HG03039 (cell line): ENCODE measurements around the gene LYPD1.

Source experiments
- ATAC-seq: cut with Tn5 transposase; IDR thresholded peaks from one replicate; pipeline ENCODE4 v1.9.1; 2021; ENCODE audit warnings: mild to moderate bottlenecking, moderate library complexity; ENCODE audit not compliant: unreplicated experiment

Gene LYPD1

GRCh38 chr2:132638313-132639040, 31.5 kb downstream of the LYPD1 start:
- ATAC-seq, result no peak

GRCh38 chr2:132636346-132636745, 33.7 kb downstream of the LYPD1 start:
- ATAC-seq, result no peak

GRCh38 chr2:132633635-132634034, 36.4 kb downstream of the LYPD1 start:
- no peak for ATAC-seq

DNA sequence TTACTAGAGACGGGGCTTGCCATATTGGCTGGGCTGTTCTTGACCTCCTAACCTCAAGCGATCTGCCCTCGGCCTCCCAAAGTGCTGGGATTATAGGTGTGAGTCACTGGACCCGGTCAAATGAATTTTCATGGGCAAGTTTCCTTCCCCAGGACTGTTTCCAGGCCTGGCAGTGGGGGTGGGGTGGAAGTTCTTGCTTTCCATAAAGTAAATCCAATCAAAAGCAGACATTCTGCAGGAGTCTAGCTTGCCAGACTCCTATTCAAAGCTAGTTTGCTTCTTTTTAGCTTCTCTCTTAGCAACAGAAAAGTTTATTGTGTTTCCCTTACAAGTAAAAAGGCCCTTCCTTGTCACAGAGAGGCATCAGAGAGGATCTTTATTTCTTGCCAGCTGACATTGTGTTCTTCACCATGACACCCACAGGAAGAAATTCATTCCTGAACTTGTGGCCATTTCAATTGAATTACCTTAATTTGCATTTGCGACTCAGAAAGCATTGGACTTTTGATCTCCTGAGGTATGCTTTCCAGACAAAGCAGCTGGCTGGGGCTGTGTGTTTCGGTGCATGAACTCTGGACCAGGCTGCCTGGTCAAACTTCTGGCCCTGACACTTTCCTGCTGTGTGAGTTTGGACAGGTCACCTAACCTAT, 37.9 kb downstream of the LYPD1 start:
- ATAC-seq, result no peak

GRCh38 chr2:132627536-132627935, 42.5 kb downstream of the LYPD1 start:
- no peak for ATAC-seq

GRCh38 chr2:132623096-132623839, 46.7 kb downstream of the LYPD1 start:
- no peak for ATAC-seq

GRCh38 chr2:132621131-132621875, 48.7 kb downstream of the LYPD1 start:
- no peak for ATAC-seq

DNA sequence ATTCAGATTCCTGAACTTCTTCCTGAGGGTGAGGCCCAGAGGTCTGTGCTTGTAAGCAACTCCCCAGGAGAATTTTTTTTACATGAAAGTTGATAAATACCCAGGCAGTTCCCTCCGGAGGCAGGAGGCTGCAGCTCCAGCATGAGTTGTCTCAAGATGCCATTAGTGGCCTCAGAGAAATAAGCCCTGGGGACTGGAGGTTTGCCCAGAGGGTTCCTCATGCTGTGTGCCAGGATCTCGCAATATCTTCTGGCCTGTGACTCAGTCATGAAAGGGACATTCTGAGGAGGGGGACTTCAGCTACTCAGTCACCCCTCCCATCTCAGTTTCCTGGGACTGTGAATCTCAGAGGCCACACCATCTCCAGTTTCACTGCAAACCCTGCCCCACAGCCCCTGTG, 49.9 kb downstream of the LYPD1 start:
- no peak for ATAC-seq

GRCh38 chr2:132618734-132619133, 51.3 kb downstream of the LYPD1 start:
- no peak for ATAC-seq

DNA sequence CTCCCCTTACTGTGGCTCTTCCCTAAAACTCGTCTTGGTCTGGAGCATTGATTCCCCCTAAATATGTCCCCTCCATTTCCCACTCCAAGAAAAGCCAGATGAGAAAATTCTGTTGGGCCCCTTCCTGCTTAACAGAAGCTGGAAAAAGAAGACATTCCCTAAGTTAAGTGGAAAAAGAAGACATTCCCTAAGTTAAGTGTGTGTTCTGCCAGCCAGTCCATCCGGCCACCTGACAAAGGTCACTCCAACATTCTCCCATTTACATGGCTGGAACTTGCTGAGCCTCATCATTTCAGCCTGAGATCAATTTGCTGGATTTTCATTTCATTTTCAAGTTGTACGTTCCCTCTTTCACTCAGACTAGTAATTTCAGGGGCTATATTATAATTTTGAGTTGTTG, 52.0 kb downstream of the LYPD1 start:
- no peak for ATAC-seq

GRCh38 chr2:132615329-132616085, 54.5 kb downstream of the LYPD1 start:
- ATAC-seq, result no peak

DNA sequence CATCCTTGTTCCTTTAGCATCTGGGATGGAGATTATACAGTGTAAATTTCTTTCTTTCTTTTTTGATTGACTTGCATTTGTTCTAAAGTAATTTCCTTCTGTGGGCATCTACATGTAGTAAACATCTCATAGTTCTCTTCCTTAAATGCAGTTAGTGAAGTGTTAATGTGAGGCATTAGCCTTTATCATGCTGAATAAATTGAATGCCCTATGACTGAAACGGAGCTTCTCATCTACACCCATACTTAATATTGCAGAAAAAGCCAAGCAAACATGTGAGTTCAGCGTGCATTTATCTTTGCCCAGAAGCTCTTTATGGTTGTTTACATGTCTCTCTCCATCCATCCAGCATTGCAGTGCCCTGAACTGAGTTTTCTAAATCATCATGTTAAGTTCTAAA, 58.3 kb downstream of the LYPD1 start:
- ATAC-seq, result no peak

DNA sequence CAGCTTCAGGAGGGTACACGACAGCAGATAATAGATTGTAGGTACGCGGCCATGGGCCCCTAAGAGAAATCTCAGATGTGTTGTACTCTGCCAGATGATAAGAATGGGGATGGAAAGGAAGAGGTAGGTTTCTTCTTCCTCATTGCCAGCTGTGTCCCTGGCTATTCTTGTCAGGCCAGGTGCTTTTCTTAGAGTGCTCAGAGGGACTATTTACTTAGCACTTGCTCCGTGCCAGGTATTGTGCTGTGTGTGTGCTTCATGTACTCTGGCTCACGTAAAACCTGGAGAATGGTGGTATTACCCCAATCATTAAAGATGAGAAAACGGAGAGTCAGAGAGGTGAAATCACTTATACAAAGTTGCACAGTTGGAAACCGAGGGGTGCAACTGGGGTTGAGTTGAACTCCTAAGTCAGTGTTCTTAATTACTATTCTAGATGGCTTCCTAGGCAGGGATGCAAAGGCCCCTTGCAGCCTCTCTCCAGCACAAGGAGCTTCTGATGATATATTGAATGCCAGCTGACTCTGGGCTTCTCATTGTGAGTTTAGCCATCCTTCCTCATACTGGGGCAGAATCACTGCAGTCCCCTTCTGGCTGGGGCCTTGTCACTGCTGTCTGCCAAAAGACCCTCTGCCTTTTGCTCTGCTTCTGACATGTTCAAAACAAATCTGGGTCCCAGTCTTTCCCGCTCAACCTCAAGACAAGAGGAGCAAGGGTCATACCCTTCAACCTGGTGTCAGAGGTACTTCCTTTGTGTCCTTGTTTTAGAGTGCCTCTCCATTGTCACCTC, 60.7 kb downstream of the LYPD1 start:
- no peak for ATAC-seq

DNA sequence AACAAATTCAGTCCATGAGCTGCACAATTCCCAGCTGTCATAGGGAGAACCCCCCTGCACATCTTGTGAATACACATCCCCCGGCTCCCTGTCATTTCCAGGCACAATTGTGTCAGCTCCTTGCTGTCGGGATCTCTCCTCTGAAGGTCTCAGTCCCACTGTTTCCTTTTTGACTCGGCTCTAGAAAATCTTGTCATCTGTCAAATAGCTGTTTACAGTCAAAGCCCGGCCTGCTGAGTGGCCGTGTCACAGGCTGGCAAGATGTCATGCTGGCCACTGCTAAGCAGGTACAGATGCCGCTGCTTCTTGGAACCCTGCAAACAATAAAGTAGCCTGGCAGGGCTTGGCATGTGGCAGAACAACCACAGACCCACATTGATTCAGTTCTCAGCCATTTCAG, 61.7 kb downstream of the LYPD1 start:
- ATAC-seq, result no peak

DNA sequence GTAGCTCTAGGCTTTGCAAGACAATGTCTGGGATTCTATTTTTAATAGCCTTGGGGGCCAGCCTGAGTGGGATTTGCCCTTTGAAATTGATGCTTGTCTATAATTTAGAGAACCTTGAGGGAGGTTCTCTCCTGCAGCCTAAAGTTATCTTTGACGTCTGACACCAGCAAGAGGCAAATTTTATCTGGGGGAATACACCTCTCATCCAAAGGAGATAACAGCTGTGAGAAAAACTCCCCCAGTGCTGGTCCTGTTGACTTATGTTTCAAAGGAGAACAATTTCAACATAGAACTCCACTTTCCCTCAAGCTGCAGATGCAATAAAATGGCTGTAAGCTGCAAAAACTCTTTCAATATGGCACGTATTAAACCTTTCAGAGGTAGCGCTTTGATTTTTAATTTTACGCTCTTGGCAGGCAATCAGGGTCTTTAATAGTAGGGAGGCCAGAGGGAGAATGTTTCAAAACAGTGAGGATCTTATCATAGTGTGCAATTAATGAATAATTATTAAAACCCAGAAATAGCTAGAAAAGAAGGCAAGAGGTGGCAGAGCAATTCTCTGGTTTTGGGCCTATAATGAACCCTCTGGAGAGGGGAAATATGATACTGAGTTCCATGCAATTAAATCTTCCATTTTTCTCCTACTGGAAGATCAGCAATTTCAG, 62.4 kb downstream of the LYPD1 start:
- ATAC-seq, result no peak

- no peak for ATAC-seq
Observed at GRCh38 chr2:132606649-132607048, 63.4 kb downstream of the LYPD1 start.

GRCh38 chr2:132605236-132606180, 64.5 kb downstream of the LYPD1 start:
- ATAC-seq, result no peak

DNA sequence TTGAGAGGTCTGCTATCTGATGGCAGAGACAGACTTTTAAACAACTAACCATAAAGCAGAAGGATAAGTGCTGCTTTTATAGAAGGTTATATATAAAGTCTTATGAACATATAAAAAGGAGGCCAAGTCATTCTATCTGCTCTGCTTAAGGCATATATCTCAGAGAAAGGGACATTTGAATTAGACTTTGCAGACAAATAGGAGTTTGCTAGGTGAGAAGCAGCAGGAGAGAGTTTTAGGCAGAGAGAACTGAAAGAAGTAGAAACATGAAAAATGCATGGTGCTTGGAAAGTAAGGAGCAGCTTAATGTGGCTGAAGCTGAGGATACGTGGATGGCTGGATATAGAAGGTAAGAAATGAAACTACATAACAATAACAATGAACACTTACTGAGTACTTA, 65.4 kb downstream of the LYPD1 start:
- no peak for ATAC-seq
